T1000 (cell line): ENCODE results near the gene ALK.

Experiments
- DNase-seq: peaks from one replicate; lab custom pipeline; 2025; ENCODE audit warnings: mixed read lengths; lab: John Stamatoyannopoulos, UW

Gene ALK

GRCh38 chr2:29224693-29225551 is 696.5 kb downstream of the ALK start:
- no peak for DNase-seq

DNA sequence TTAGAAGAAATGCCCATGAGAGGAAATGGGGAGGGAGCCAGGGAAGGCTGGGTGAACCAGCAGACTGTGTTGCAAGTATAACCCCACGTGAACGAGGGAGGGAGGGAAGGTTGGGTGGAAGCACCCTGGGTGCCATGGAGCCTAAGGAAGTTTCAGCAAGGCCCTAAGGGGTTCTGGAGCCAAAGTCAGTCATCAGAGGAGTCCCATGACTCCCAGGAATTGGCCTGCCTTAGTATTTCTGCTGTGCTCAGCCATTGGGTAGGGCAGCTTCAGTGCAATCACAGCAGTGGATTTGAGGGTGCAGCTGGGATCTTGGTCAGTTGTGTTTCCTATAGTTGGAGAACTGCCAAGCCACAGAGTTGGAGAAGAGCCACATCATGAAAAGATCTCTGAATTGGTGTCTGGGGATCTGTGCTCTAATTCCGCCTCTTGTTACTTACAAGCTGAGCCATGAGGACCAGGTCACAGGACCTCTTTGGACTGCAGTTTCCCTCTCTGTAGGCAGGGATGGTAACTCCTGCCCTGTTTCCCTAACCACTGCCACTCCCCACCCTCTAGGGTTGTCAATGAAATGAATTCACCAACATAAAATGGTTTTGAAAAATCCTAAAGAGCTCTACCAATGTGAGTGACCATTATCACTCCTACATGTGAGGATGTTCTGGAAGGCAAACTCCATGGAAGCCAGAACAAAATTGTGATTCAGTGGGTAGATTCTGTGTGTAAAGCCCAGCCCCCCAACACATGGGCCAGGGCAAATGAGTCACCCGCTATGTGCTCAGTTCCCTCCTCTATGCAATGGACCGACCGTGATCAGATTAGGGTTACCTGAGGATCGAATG is 697.3 kb downstream of the ALK start:
- peak; percentile 11 for DNase-seq

DNA sequence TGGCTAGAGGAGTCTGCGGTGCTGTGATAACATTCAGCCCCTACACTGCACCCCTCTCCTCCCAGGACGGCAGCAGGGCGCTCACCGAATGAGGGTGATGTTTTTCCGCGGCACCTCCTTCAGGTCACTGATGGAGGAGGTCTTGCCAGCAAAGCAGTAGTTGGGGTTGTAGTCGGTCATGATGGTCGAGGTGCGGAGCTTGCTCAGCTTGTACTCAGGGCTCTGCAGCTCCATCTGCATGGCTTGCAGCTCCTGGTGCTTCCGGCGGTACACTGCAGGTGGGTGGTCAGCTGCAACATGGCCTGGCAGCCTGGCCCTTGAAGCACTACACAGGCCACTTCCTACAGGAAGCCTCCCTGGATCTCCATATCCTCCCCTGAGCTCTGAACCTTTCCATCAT is 698.1 kb downstream of the ALK start:
- no peak for DNase-seq

GRCh38 chr2:29222381-29223179 is 698.8 kb downstream of the ALK start:
- no peak for DNase-seq

GRCh38 chr2:29220506-29221270 is 700.7 kb downstream of the ALK start:
- no peak for DNase-seq

GRCh38 chr2:29219374-29219773 is 702.0 kb downstream of the ALK start:
- DNase-seq: no peak

DNA sequence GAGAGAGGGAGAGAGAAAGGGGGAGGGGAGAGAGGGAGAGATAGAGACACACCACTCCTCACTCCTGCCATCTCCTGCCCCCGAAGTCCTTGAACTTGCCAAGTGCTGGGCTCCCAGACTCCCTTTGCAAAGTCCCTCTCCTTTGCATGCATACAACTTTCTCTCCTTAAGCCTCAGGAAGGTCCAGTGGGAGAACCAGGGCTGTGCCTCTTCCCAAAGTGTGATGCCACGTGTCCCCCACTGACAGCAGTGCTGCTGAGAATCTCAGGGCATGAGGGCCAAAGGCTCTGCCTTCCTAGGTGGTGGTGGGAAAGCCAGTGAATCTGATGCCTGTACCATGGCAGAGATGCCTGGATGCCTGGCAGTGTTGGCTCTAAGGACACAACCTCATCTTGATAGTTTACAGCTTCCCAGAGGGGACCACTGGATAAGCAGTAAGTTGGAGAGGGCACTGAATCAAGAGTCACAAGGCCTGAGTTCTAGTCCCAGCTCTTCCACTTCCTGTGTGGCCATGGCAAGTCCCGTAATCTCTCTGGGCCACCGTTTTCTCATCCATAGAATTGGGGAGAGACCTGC is 702.7 kb downstream of the ALK start:
- DNase-seq: no peak

GRCh38 chr2:29218071-29218470 is 703.3 kb downstream of the ALK start:
- no peak for DNase-seq

DNA sequence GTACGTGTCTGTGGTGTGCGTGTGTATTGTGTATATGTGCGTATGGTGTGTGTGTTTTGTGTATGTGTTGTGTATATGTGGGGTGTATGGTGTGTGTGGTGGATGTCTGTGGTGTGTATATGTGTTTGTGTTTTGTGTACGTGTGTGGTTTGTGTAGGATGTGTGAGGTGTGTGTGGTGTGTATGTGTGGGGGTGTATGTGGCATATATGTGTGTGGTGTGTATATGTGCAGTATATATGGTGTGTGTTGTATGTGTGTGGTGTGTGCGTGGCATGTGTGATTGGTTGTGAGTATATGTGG is 704.8 kb downstream of the ALK start:
- no peak for DNase-seq

DNA sequence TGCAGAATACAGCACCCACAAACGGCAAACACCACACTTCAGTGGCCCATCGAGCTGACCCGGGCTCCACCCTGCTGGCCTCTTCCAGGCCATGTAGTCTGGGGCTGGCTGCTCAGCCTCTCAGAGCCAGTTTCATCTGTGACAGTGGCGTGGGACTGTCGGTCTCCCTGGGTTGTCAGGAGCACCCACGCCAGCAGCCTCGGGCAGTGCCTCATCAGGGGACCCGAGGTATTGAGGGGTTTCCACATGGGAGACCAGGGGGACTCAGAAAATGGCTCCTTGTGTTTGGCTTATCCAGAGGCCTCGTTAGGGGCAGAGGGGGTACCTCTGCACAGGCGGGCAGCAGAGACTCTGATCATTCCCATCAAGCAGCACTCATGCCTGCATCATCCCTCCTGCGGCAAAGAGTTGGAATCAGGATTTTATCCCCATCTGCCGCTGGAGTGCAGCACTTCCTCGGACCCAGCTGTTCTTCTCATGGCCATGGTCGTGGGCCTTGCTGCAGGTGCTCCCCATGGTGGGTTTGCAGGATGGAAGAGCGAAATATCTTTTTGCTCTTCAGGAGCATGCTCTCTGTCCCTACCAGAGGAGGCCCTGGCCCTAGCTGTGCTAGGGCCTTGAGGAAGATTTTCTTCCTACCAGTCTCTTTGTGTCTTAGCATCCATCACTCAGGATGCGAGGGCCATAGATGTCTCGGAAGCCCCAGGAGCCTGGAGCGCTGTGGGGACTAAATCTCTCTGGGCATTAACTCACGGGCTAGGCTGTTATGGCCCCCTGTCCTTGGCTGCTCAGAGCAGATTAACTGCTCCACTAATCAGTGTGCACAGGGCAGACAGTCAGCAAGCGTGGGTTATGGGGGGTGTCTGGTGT is 705.4 kb downstream of the ALK start:
- no peak for DNase-seq

- no peak for DNase-seq
Measured at GRCh38 chr2:29215073-29215472, 706.3 kb downstream of the ALK start.

GRCh38 chr2:29213888-29214291 is 707.5 kb downstream of the ALK start:
- no peak for DNase-seq

GRCh38 chr2:29212009-29212408 is 709.4 kb downstream of the ALK start:
- no peak for DNase-seq

- DNase-seq: no peak
Measured at GRCh38 chr2:29209551-29209950, 711.8 kb downstream of the ALK start.

DNA sequence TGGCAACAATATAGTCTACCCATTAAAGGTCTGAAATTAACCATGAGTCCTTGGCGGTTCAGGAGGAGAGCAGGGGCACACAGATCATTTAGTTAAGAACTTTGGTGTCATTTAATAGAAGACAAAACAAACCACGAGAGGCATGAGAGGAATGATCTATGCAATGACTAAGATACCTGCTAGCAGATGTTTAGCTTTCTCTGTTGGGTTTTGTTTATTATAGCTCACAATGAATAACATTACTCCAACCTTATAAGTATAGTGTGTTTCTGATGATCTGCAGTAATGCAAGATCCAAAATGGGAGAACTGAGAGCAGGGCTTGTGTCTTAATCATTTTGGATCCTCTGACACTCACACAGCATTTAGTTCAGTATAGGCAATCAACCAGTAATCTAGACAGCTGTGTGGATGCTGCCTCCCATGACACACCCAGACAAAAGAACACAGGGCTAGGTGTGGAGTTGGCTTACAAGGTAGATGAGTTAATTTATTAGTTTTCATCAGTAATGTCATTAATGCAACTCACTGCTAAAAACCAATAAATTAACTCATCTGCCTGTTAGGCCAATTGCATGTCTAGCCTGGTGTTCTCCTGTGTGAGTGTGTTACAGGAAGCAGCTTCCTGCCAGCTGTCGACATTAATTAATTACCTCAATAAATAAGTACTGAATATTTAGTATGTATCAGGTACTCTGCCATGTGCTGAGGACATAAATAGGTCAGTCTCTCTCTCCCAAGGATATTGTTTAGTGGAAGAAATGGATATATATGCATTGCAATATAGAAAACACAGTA is 713.8 kb downstream of the ALK start:
- no peak for DNase-seq

DNA sequence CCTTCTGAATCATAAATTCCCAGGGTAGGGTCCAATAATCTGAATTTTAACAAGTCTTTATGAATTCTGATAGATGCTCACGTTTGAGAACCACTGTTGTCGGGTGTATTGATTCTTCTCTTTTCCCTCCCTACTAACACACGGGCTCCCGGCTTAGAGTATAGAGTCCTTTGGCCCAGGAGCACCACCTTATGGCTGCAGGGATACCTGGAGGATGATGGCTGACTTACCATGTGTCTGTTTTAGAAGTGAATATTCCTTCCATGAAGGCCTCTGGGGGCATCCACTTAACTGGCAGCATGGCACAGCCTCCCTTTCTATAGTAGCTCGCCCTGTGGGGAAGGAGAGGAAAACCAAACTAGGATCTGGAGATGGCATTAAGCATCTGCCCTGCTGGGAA is 714.4 kb downstream of the ALK start:
- DNase-seq: no peak

DNA sequence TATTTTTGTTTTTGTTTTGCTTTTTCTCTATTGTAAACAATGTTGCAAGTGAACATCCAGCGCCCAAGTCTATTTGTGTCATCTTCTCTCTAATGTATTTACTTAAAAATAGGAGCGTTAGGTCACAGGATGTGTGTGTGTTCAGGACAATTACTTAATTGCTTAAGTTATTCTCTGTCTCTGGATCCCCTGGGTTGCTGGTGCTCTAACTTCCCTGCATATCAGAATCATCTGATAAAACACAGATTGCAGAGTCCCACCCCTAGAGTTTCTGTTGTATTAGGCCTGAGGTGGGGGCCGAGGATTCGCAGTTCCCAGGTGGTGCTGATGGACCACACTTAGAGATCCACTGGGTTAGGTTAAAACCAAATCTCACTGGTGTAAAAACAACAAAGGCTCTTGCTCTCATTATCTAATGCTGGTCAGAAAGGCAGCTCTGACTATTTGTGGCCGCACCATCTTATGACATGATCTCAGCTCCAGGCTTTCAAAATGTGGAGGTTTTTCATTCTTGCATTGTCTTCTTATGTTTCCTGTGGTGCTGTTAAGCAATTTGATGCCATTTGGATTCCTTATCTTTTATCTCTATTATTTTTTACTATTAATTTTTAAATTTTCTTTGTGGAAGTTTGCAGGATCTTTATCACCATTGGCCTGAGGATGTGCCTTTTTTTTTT is 718.4 kb downstream of the ALK start:
- no peak for DNase-seq

GRCh38 chr2:29201979-29202378 is 719.4 kb downstream of the ALK start:
- no peak for DNase-seq
